ENCODE data around the gene ANKRD33. TPM values are rescaled to one million over a fixed set of nuclear protein-coding genes. Genes with fewer than 3 reads are reported as not detected.
A peak's percentile ranks its signal among the peaks of the same experiment; 100 is the strongest.

ANKRD33 gene
- polyA plus RNA-seq, 1 of the 3 experiments (the other 2 are of a cell fraction) = not detected

- TF ChIP-seq GABPA (IDR thresholded peaks at IDR 0.05; ENCODE audit: low read depth) (no peak), CTCF (IDR thresholded peaks at IDR 0.05) (0 out of 2 replicates have a peak, but pooled peaks have one; percentile 27)
- ChIA-PET POLR2A (no interaction called here), CTCF (interaction anchor here (0.8 to 12.2 kb wide), 15 partner anchors 14 to 468 kb away, joined by 3 to 141 read pairs (median 4); no protein-coding TSS in a partner anchor)
- no peak overlapping the region for H3K9ac ChIP-seq
- H3K9me3 ChIP-seq = no peaks in the 10 kb centered on the region
- no peak overlapping the region for H3K27ac ChIP-seq (ENCODE audit: low read depth in 2 of 2, low read length in 1 of 2)
- 79% methylated on average over 17 of the region's 21 CpGs for WGBS (ENCODE audit: low lambda C conversion rate)
- no peaks in the 10 kb centered on the region for H3F3A ChIP-seq (replicated peaks; ENCODE audit: insufficient read depth)
- no peak overlapping the region for H2AFZ ChIP-seq (ENCODE audit: low read depth)
- no peak overlapping the region for H3K4me2 ChIP-seq
- H3K4me1 ChIP-seq (ENCODE audit: control insufficient read depth in 1 of 2, insufficient read depth in 2 of 2, low read depth in 1 of 2, low read length in 1 of 2) = no peaks in the 10 kb centered on the region; a peak in 1 of 4 replicates
- H3K27me3 ChIP-seq (ENCODE audit: insufficient read depth) = no peaks in the 10 kb centered on the region
- H3K79me2 ChIP-seq (ENCODE audit: insufficient read depth) = no peaks in the 10 kb centered on the region
- H4K20me1 ChIP-seq (ENCODE audit: insufficient read depth) = no peaks in the 10 kb centered on the region
- H3K4me3 ChIP-seq (ENCODE audit: low read depth in 2 of 2, low read length in 1 of 2) = no peak overlapping the region
- H3K9me2 ChIP-seq = no peaks in the 10 kb centered on the region
- H3K36me3 ChIP-seq (replicated peaks in 1 of 2; ENCODE audit: control insufficient read depth in 1 of 2, insufficient read depth in 2 of 2, low read length in 1 of 2) = no peaks in the 10 kb centered on the region
- DNase-seq = peak; percentile 44
These were observed 1.6 kb downstream of the ANKRD33 start for GRCh38 chr12:51889216-51890132.

- Histone ChIP-seq H3K4me1 (ENCODE audit: control insufficient read depth in 1 of 2, insufficient read depth in 2 of 2, low read depth in 1 of 2, low read length in 1 of 2) (peaks cover 0 to 1% of the 10 kb centered on the region in 2 experiments; a peak in 1 of 4 replicates), H3K9me2 (no peaks in the 10 kb centered on the region), H3F3A (replicated peaks; ENCODE audit: insufficient read depth) (no peaks in the 10 kb centered on the region), H3K79me2 (ENCODE audit: insufficient read depth) (no peaks in the 10 kb centered on the region), H3K27ac (ENCODE audit: low read depth in 2 of 2, low read length in 1 of 2) (no peak overlapping the region), H3K36me3 (replicated peaks in 1 of 2; ENCODE audit: control insufficient read depth in 1 of 2, insufficient read depth in 2 of 2, low read length in 1 of 2) (no peaks in the 10 kb centered on the region), H3K4me2 (no peak overlapping the region), H2AFZ (ENCODE audit: low read depth) (no peak overlapping the region), H3K4me3 (ENCODE audit: low read depth in 2 of 2, low read length in 1 of 2) (no peak overlapping the region), H3K9me3 (no peaks in the 10 kb centered on the region), H4K20me1 (ENCODE audit: insufficient read depth) (no peaks in the 10 kb centered on the region), H3K9ac (no peak overlapping the region), H3K27me3 (ENCODE audit: insufficient read depth) (no peaks in the 10 kb centered on the region)
- ChIA-PET POLR2A (no interaction called here), CTCF (interaction anchor here (1.1 to 12.2 kb wide), 11 partner anchors 16 to 469 kb away, joined by 3 to 141 read pairs (median 4); no protein-coding TSS in a partner anchor)
- DNase-seq = peak; percentile 11
- 95% methylated on average over 2 of the region's 2 CpGs for WGBS (ENCODE audit: low lambda C conversion rate)
- TF ChIP-seq USF2 (IDR thresholded peaks at IDR 0.05; ENCODE audit: borderline replicate concordance, low read depth, low read length) (no peak), FOSL2 (IDR thresholded peaks at IDR 0.05; ENCODE audit: borderline replicate concordance, low read depth) (no peak), ELF1 (IDR thresholded peaks at IDR 0.05) (no peak), CHD2 (IDR thresholded peaks at IDR 0.05; ENCODE audit: low read length, partially characterized antibody) (no peak), MAX (IDR thresholded peaks at IDR 0.05; ENCODE audit: low read depth) (no peak), EZH2phosphoT487 (IDR thresholded peaks at IDR 0.05; ENCODE audit: borderline replicate concordance, low read depth) (no peak), FOXJ3 (CRISPR knock-in tag; IDR thresholded peaks at IDR 0.05) (no peak), NFIC (IDR thresholded peaks at IDR 0.05; ENCODE audit: borderline replicate concordance) (no peak), TCF12 (IDR thresholded peaks at IDR 0.05) (no peak), PBX3 (IDR thresholded peaks at IDR 0.05) (no peak), ZBTB33 (IDR thresholded peaks at IDR 0.05; ENCODE audit: borderline replicate concordance, low read depth) (no peak)
These were observed 2.2 kb downstream of the ANKRD33 start for GRCh38 chr12:51890133-51890464.

All from SK-N-SH (cell line).